GM19324 (cell line): ENCODE measurements around the gene UBA3.

Source experiments
- ATAC-seq: cut with Tn5 transposase; IDR thresholded peaks from one replicate; pipeline ENCODE4 v1.9.1; 2021; ENCODE audit warnings: mild to moderate bottlenecking, moderate library complexity; ENCODE audit not compliant: unreplicated experiment, low FRiP score

The UBA3 gene

GRCh38 chr3:69079269-69080159 lies 651 bp downstream of the UBA3 start:
- peak; percentile 28 for ATAC-seq

GRCh38 chr3:69072928-69073327 lies 7.2 kb downstream of the UBA3 start:
- no peak for ATAC-seq

DNA sequence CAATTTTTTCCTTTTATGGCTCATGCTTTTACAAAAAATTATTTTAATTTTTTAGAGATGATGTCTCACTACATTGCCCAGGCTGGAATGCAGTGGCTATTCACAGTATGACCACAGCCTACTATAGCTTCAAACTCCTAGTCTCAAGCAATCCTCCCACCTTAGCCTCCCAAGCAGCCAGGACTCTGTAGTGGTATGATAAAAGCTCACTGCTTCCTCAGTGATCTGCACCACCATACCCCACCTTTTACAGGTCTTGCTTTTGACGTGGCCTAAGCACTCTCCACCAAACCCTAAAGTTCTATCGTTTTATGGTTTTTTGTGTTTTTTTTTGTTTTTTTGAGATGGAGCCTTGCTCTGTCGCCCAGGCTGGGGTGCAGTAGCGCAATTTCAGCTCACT lies 14.0 kb downstream of the UBA3 start:
- no peak for ATAC-seq

- ATAC-seq: no peak
These were observed 14.7 kb downstream of the UBA3 start for GRCh38 chr3:69065318-69065964.

DNA sequence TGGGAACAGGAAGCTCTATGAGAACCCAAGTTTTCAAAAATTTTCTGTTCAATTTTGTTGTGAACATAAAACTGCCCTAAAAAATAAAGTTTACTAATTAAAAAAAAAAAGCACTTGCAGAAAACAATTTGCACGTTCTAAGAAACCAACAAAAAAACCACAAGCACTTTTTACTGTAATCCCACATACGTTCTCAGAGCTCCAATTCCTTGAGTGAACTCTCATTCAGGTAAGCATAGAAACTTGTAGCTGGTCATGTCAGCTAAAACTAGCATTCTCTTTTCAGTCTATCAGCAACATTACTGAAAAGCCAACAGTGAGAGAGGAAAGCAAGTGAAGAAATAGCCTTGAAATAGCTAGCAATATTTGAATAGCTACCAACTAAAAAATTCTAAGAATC lies 16.5 kb downstream of the UBA3 start:
- ATAC-seq: no peak

DNA sequence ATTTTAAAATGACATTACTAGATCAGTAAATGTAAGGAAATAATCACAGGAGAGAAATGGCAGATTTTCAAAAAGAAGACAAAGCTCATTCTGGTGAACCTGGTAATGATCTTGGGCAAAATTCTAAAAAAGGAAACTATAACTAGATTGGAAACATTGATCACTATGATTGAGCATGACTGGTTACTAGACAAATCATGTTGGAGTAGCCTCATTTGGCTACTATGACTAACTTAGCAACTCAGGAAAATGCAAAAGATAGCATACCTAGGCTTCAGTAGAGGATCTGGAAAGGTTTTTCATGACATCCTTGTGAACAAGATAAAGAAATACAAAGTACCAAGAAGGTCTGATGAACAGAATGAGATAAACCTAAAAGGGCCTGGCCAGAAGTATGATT lies 20.5 kb downstream of the UBA3 start:
- no peak for ATAC-seq

- peak; percentile 15 for ATAC-seq
These were observed 21.3 kb downstream of the UBA3 start for GRCh38 chr3:69058947-69059224.

GRCh38 chr3:69058180-69058946 lies 21.8 kb downstream of the UBA3 start:
- peak; percentile 84 for ATAC-seq

- peak; percentile 3 for ATAC-seq
These were observed 27.7 kb downstream of the UBA3 start for GRCh38 chr3:69052472-69052898.

- ATAC-seq: peak; percentile 97
These were observed 28.3 kb downstream of the UBA3 start, which contains the start of gene TMF1 for GRCh38 chr3:69051756-69052471. TMF1 (minus strand) TSS chr3:69052333; CDS start chr3:69052086, 247 bp downstream.

- no peak for ATAC-seq
These were observed 31.2 kb downstream of the UBA3 start for GRCh38 chr3:69048990-69049389.

- ATAC-seq: no peak
These were observed 35.6 kb downstream of the UBA3 start for GRCh38 chr3:69044608-69045007.

DNA sequence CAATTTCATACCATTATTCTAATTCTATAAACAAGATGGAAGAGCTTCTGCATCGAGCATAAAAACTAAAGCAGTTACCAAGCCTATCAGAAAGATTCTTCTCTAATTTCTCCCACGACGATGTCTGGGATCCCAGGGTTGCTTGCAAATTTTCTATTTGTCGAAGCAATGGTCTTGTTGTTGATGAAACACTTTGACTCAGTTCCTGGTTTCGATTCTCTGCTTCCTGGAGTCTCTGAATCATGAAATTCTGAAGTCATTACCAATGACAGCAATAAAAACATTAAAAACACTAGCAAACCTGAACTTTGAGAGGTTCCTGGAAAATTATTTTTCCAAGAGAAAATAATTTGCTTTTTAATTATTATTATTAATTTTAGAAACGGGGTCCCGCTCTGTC lies 46.7 kb downstream of the UBA3 start:
- no peak for ATAC-seq

DNA sequence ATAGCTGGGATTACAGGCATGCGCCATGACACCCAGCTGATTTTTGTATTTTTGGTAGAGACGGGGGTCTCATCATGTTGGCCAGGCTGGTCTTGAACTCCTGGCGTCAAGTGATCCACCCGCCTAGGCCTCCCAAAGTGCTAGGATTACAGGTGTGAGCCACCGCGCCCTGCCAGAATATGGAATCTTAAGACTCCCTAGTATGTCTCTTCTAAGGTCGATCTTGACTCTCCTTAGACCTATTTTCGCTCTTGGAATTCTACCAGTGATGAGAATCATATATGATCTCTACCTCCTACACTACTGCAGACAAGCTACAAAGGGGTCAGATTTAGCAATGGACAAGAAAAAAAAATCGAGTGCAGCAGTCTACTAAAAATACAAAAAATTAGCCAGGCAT lies 47.4 kb downstream of the UBA3 start:
- ATAC-seq: no peak

- no peak for ATAC-seq
These were observed 48.0 kb downstream of the UBA3 start for GRCh38 chr3:69032142-69032541.

- ATAC-seq: no peak
These were observed 48.5 kb downstream of the UBA3 start for GRCh38 chr3:69031635-69032034.

- ATAC-seq: no peak
These were observed 59.3 kb downstream of the UBA3 start for GRCh38 chr3:69020857-69021256.

DNA sequence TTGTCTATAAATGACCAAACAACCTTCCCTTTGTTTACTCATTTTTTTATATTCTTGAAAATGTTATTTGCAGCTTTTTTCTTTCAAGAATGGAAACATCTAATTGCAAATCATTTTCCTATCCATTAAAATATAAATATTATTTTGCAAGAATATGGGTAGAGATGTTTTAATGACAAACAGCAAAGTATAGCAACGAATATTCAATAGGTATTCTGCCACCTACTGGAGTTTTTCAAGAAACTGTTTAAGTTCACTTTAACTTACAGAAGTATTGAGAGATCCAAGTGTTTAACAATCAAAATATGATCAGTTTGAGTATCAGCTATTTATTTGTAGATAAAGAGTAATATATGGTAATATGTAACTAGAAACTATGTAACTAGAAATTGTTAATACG lies 59.7 kb downstream of the UBA3 start:
- no peak for ATAC-seq

DNA sequence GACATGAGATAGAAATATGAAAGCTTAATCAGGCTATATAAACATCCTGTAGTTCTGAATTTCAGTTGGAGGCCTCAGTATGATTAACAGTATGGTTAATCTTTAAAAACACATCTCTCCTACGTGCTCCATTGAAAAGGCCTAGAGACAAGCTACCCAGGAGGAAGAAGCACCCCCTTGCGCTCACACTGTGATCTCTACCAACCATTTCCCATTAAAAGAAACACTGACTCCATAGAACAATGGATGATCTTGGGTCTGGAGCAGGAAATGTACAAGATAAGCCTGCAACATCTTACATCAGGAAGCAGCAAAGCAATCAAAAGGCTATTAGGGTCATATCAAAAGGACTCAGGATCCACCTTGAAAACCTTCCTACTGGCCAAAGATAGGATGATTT lies 63.3 kb downstream of the UBA3 start:
- no peak for ATAC-seq

DNA sequence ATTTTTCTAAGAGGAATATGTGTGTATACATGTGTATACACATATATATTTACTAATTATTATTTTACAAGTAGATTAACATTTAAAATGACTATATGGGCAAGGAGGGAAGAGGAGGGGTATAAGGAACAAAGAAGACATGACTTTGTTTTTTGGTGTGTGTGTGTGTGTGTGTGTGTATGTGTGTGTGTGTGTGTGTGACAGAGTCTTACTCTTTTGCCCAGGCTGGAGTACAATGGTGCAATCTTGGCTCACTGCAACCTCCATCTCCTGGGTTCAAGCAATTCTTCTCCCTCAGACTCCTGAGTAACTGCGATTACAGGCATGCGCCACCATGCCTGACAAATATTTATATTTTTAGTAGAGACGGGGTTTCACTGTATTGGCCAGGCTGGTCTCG lies 64.1 kb downstream of the UBA3 start:
- no peak for ATAC-seq
